Superior temporal gyrus (tissue), 1 donor: ENCODE data around the gene ZNF101.
"Not testable (repeated sequence)": the region's sequence is repeated elsewhere in the genome, so short reads cannot be mapped to it uniquely, and the experiment has no call there.

Source experiments
- DNase-seq: peaks from one replicate; pipeline ENCODE4 v3.0.0-alpha.2; 2016; ENCODE audit errors: extremely low spot score

ZNF101 gene

GRCh38 chr19:19661675-19662251 lies 6.9 kb upstream of the ZNF101 start:
- DNase-seq, result no peak

GRCh38 chr19:19662344-19662743 lies 6.3 kb upstream of the ZNF101 start:
- no peak for DNase-seq

GRCh38 chr19:19662871-19663255 lies 5.8 kb upstream of the ZNF101 start:
- no peak for DNase-seq

GRCh38 chr19:19663256-19664120 lies 5.2 kb upstream of the ZNF101 start, which contains the start of gene ATP13A1:
Gene ATP13A1 (minus strand): TSS chr19:19663676. CDS start chr19:19663666, 10 bp downstream.
- DNase-seq, result peak; percentile 98

- not testable (repeated sequence) for DNase-seq
Observed at GRCh38 chr19:19665420-19665948, 3.2 kb upstream of the ZNF101 start.

- DNase-seq, result no peak
Observed at GRCh38 chr19:19670070-19670551, 1.5 kb downstream of the ZNF101 start.

DNA sequence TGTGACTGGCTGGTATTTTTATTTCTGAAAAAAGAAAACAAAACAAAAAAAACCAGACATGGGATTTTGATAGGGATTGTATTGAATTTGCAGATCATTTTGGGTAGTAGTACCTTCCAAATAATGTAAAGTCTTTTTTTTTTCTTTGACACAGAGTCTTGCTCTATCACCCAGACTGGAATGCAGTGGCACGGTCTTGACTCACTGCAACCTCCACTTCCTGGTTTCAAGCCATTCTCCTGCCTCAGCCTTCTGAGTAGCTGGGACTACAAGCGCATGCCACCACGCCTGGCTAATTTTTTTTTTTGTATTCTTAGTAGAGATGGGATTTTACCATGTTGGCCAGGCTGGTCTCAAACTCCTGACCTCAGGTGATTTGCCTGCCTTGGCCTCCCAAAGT lies 4.2 kb downstream of the ZNF101 start:
- no peak for DNase-seq

DNA sequence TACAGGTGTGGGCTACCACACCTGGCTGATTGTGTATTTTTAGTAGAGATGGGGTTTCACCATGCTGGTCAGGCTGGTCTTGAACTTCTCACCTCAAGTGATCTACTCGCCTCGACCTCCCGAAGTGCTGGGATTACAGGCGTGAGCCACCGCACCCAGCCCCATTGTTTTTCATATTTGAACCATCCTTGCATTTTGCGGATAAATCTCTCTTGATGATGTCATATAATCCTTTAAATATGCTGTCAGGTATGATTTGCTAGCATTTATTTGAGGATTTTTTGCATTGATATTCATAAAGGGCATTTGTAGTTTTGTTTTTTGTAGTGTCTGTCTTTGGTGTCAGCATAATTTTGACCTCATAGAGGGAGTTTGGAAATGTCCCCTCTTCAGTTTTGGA lies 5.7 kb downstream of the ZNF101 start:
- DNase-seq, result no peak

- no peak for DNase-seq
Observed at GRCh38 chr19:19677579-19677978, 8.9 kb downstream of the ZNF101 start.

- DNase-seq, result no peak
Observed at GRCh38 chr19:19679176-19680073, 10.8 kb downstream of the ZNF101 start.

DNA sequence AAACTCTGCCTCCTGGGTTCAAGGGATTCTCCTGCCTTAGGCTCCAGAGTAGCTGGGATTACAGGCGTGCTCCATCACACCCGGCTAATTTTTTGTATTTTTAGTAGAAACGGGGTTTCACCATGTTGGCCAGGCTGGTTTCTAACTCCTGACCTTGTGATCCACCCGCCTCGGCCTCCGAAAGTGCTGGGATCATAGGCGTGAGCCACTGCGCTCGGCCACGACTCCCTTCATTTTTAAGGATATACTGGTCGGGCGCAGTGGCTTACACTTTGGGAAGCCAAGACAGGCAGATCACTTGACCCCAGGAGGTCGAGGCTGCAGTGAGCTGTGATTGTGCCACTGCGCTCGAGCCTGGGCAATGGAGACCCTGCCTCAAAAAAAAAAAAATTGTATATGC lies 17.5 kb downstream of the ZNF101 start:
- not testable (repeated sequence) for DNase-seq

GRCh38 chr19:19686580-19686979 lies 17.9 kb downstream of the ZNF101 start:
- DNase-seq, result no peak

DNA sequence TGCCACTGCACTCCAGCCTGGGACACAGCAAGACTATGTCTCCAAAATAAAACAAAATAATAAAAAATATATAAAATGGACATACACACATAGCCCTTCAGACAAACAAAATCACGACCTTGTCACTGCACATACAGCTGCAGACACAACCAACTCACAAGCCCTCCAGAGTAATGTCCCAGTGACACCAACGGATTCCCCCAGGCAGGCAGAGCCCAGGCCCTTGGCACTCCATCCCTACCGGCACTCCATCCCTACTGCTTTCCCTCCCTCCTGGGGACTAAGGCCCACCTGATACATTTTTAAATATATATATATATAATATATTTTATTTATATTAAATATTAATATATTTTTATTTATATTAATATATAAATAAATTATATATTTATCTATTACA lies 18.5 kb downstream of the ZNF101 start:
- no peak for DNase-seq

- DNase-seq, result not testable (repeated sequence)
Observed at GRCh38 chr19:19689023-19689422, 20.4 kb downstream of the ZNF101 start.

GRCh38 chr19:19691683-19692082 lies 23.0 kb downstream of the ZNF101 start:
- DNase-seq, result no peak

DNA sequence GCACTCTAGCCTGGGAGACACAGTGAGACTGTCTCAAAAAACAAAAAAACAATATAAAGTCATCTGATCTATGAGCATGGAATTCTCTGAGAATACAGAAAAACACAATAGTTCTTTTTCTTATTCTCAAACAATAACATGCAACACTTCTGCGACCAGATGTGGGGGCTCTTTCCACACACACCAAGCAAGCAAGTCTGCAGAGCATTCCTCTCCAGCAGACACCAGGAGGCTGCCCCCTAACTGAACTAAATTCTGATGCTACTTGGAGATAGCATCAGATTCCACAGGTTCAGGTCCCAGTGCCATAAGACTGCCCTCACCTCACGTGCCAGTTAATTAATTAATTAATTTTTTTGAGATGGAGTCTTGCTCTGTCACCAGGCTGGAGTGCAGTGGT lies 27.7 kb downstream of the ZNF101 start:
- DNase-seq, result no peak

GRCh38 chr19:19697589-19697988 lies 28.9 kb downstream of the ZNF101 start:
- DNase-seq, result no peak

GRCh38 chr19:19700493-19700892 lies 31.9 kb downstream of the ZNF101 start:
- not testable (repeated sequence) for DNase-seq

DNA sequence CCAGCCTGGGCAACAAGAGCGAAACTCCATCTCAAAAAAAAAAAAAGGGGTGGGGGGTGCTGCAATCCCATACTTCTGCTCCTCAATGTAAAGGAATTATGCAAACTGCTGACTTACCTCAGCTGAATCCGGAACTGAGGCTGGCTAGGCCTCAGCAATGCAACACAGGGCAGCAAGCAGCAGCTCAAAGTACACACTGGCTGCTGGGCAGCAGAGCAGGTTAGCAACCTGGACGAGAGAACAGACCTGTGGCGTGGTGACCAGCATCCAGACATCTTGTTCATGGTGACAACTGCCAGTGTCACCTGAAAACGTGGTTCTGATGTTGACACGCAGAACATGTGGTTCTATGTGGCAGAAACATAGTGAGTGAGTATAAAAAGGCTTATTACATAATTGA lies 36.2 kb downstream of the ZNF101 start:
- no peak for DNase-seq

DNA sequence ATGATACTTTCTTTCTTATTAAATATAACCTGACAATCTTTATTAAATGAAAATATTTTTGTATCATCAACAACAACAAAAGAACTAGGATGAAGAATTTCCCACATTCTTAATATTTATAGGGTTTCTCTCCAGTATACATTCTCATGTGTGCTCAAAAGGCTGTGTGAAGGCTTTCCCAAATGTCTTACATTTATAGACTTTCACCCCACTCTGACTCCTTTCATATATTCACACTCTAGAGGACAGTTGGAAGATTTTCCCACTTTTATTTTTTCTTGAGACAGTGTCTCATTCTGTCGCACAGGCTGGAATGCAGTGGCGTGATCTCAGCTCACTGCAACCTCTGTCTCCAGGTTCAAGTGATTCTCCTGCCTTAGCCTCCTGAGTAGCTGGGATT lies 41.9 kb downstream of the ZNF101 start:
- DNase-seq, result no peak

DNA sequence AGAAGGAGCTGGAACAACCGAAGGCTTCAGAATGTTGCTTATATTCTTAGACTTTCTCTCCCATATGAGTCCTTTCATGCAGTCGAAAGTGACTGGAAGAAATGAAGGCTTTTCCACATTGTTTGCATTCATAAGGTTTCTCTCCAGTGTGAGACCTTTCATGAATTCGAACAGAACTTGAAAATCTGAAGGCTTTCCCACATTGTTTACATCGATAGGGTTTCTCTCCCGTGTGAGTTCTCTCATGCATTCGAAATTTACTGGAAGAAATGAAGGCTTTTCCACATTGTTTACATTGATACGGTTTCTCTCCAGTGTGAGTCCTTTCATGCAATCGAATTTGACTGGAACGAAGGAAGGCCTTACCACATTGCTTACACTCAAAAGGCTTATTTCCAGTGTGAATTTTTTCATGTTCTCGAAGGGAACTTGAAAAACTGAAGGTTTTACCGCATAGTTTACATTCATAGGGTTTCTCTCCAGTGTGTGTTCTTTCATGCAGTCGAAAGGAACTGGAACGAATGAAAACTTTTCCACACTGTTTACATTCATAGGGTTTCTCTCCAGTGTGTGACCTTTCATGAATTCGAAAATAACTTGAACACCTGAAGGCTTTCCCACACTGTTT lies 42.8 kb downstream of the ZNF101 start:
- DNase-seq, result no peak
